HepG2 (cell line): Measurements from ENCODE around the gene CD79A. TPM values are rescaled to one million over a fixed set of nuclear protein-coding genes. Genes with fewer than 3 reads are reported as not detected.
A peak's percentile ranks its signal among the peaks of the same experiment; 100 is the strongest.

ENCODE experiments used
- ATF7 ChIP-seq, 2 experiments: fragments of 450-650 bp in 1 of 2; sonication (generic) in 1 of 2; formaldehyde crosslinking in 1 of 2; IDR thresholded peaks; 2 replicates each; pipeline versions ENCODE4 v1.4.0 to v1.6.1; 2016 to 2020; ENCODE audit warnings: antibody characterized with exemption in 1 of 2, mild to moderate bottlenecking in 1 of 2, missing genetic modification reagents in 1 of 2
- CBFB ChIP-seq: sonication (generic); formaldehyde crosslinking; IDR thresholded peaks from 2 replicates; pipeline ENCODE4 v1.4.0; 2020; ENCODE audit warnings: missing genetic modification reagents
- CREB1 ChIP-seq, 2 experiments: fragments of 450-650 bp in 1 of 2; IDR thresholded peaks; 2 replicates each; pipeline ENCODE4 v1.6.1; 2016 to 2017; ENCODE audit warnings: control low read depth in 1 of 2, mild to moderate bottlenecking in 1 of 2, missing compliant biosample characterization in 1 of 2, missing genetic modification characterization in 1 of 2
- HDAC2 ChIP-seq: sonication (generic); formaldehyde crosslinking; IDR thresholded peaks from 2 replicates; pipeline ENCODE4 v1.4.0; 2020; ENCODE audit warnings: missing genetic modification reagents
- MAZ ChIP-seq, 2 experiments: sonication (generic) in 1 of 2; formaldehyde crosslinking in 1 of 2; IDR thresholded peaks; 2 replicates each; pipeline versions ENCODE4 v1.5.0 to v1.6.1; 2012 to 2020; ENCODE audit warnings: low read depth in 2 of 2, mild to moderate bottlenecking in 2 of 2, borderline replicate concordance in 1 of 2, improper control_type of control experiment in 1 of 2, low read length in 1 of 2, missing genetic modification reagents in 1 of 2, moderate library complexity in 1 of 2
- MTF1 ChIP-seq: sonication (generic); formaldehyde crosslinking; IDR thresholded peaks from 2 replicates; pipeline ENCODE4 v1.5.0; 2020; ENCODE audit warnings: missing genetic modification reagents
- NCOR1 ChIP-seq: fragments of 200-600 bp; sonication (generic); IDR thresholded peaks from 2 replicates; pipeline ENCODE4 v1.7.0; 2017; ENCODE audit warnings: antibody characterized with exemption, low read length, borderline replicate concordance
- NFYB ChIP-seq: sonication (generic); formaldehyde crosslinking; IDR thresholded peaks from 2 replicates; pipeline ENCODE4 v1.4.0; 2020; ENCODE audit warnings: missing genetic modification reagents
- PCBP1 ChIP-seq: fragments of 200-400 bp; formaldehyde crosslinking; IDR thresholded peaks from 2 replicates; pipeline ENCODE4 v1.6.1; 2017; ENCODE audit warnings: mild to moderate bottlenecking, low read depth, low read length, borderline replicate concordance
- SOX6 ChIP-seq, 2 experiments: fragments of 450-650 bp in 1 of 2; sonication (generic) in 1 of 2; formaldehyde crosslinking in 1 of 2; IDR thresholded peaks; 2 replicates each; pipeline versions ENCODE4 v1.4.0 to v1.6.1; 2017 to 2020; ENCODE audit warnings: antibody characterized with exemption in 1 of 2, mild to moderate bottlenecking in 1 of 2, missing genetic modification reagents in 1 of 2
- TOPORS ChIP-seq: sonication (generic); formaldehyde crosslinking; IDR thresholded peaks from 2 replicates; pipeline ENCODE4 v1.8.0; 2023; ENCODE audit warnings: mild to moderate bottlenecking, missing genetic modification reagents
- ZNF275 ChIP-seq: sonication (generic); formaldehyde crosslinking; IDR thresholded peaks from 2 replicates; pipeline ENCODE4 v1.8.0; 2022; ENCODE audit warnings: missing genetic modification reagents, mild to moderate bottlenecking, inconsistent platforms, borderline replicate concordance
- ZNF331 ChIP-seq: sonication (generic); formaldehyde crosslinking; IDR thresholded peaks from 2 replicates; pipeline ENCODE4 v1.4.0; 2020; ENCODE audit warnings: missing genetic modification reagents
- ZNF33A ChIP-seq: sonication (generic); formaldehyde crosslinking; IDR thresholded peaks from 2 replicates; pipeline ENCODE4 v1.5.1; 2020; ENCODE audit warnings: missing genetic modification reagents, mild to moderate bottlenecking, moderate library complexity, borderline replicate concordance
- ZNF367 ChIP-seq: sonication (generic); formaldehyde crosslinking; IDR thresholded peaks from 2 replicates; pipeline ENCODE4 v1.4.0; 2020; ENCODE audit warnings: missing genetic modification reagents, borderline replicate concordance
- ZNF605 ChIP-seq: sonication (generic); formaldehyde crosslinking; IDR thresholded peaks from 2 replicates; pipeline ENCODE4 v1.8.0; 2022; ENCODE audit warnings: mild to moderate bottlenecking, missing genetic modification reagents
- ZNF749 ChIP-seq: sonication (generic); formaldehyde crosslinking; IDR thresholded peaks from 2 replicates; pipeline ENCODE4 v1.8.0; 2022; ENCODE audit warnings: mild to moderate bottlenecking, missing genetic modification reagents, moderate library complexity, borderline replicate concordance
- ZSCAN31 ChIP-seq: sonication (generic); formaldehyde crosslinking; IDR thresholded peaks from 2 replicates; pipeline ENCODE4 v1.5.0; 2020; ENCODE audit warnings: low read depth, mild to moderate bottlenecking, missing genetic modification reagents
- polyA plus RNA-seq, 8 experiments: library from polyadenylated mRNA; depleted of rRNA in 3 of 8; stranded (reverse) in 7 of 8; unstranded in 1 of 8; fragments of >200 nt; fragmentation: Illumina TruSeq in 4 of 8; extraction: Trizol in 4 of 8; gene quantifications; 2 replicates each; pipeline versions ENCODE4 v1.2.1 to v1.2.3, GENCODE V29; 2011 to 2016; ENCODE audit warnings: low read depth in 4 of 8, missing spikeins in 1 of 8, mixed read lengths in 1 of 8; ENCODE audit not compliant: insufficient read depth in 1 of 8
- total RNA-seq, 5 experiments: library from RNA; depleted of rRNA; stranded (reverse); fragments of >200 nt; fragmentation: Illumina TruSeq; extraction: Trizol; gene quantifications; 2 replicates each; pipeline ENCODE4 v1.2.3, GENCODE V29; 2016; ENCODE audit warnings: low read depth in 1 of 5
- TF ChIP-seq, protein P1 (sequence below): sonication (generic); formaldehyde crosslinking; IDR thresholded peaks from 2 replicates; pipeline ENCODE4 v1.5.0; 2020; ENCODE audit warnings: mild to moderate bottlenecking, missing genetic modification reagents, moderate library complexity
- TF ChIP-seq, protein P2 (sequence below): sonication (generic); formaldehyde crosslinking; IDR thresholded peaks from 2 replicates; pipeline ENCODE4 v1.4.0; 2020; ENCODE audit warnings: missing genetic modification reagents

Gene CD79A
- total and polyA plus RNA-seq, 2 of the 13 experiments (the other 11 are each of a cell fraction or from before 2014, with no cell fraction given) = 0.24 to 0.33 TPM

DNA sequence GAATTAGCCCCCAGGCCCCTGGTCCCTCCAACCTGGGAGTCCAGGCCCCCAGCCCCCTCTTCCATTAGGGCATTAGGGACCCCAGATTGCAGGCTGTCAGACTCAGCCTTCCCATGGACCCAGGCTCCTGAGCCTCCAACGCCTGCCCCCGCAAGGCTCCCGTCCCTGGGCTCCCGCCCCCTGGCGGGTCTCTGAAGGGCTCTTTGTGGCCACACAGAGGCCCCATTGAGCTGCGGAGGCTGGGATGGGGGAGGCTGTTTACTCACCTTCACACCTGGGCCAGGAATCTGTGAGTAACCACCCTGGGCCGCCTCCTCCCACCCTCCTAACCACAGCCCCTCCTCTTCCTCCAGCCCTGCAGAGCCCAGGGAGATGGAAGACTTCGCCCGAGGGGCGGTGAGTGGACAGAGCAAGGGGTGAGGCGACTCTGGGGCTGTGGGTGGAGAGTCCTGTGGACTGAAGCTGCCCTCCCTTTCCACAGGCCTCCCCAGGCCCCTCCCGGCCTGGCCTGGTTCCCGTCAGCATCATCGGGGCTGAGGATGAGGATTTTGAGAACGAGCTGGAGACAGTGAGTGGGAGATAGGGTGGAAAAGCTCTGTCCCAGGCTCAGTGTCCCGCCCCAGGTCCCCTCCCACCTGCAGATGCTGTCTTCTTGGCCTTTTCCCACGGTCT, 10.8 kb downstream of the CD79A start (continued):
- TF ChIP-seq, protein P1, sequence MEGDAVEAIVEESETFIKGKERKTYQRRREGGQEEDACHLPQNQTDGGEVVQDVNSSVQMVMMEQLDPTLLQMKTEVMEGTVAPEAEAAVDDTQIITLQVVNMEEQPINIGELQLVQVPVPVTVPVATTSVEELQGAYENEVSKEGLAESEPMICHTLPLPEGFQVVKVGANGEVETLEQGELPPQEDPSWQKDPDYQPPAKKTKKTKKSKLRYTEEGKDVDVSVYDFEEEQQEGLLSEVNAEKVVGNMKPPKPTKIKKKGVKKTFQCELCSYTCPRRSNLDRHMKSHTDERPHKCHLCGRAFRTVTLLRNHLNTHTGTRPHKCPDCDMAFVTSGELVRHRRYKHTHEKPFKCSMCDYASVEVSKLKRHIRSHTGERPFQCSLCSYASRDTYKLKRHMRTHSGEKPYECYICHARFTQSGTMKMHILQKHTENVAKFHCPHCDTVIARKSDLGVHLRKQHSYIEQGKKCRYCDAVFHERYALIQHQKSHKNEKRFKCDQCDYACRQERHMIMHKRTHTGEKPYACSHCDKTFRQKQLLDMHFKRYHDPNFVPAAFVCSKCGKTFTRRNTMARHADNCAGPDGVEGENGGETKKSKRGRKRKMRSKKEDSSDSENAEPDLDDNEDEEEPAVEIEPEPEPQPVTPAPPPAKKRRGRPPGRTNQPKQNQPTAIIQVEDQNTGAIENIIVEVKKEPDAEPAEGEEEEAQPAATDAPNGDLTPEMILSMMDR = peak; percentile 90
- no peak for TF ChIP-seq NFYB (CRISPR knock-in tag)
- no peak for TF ChIP-seq ATF7 (IDR thresholded peaks at IDR 0.05)
- TF ChIP-seq ATF7 (CRISPR knock-in tag; IDR thresholded peaks at IDR 0.05) = no peak
- no peak for TF ChIP-seq ZSCAN31
- peak; percentile 78 for TF ChIP-seq ZNF605 (CRISPR knock-in tag)
- TF ChIP-seq, protein P2, sequence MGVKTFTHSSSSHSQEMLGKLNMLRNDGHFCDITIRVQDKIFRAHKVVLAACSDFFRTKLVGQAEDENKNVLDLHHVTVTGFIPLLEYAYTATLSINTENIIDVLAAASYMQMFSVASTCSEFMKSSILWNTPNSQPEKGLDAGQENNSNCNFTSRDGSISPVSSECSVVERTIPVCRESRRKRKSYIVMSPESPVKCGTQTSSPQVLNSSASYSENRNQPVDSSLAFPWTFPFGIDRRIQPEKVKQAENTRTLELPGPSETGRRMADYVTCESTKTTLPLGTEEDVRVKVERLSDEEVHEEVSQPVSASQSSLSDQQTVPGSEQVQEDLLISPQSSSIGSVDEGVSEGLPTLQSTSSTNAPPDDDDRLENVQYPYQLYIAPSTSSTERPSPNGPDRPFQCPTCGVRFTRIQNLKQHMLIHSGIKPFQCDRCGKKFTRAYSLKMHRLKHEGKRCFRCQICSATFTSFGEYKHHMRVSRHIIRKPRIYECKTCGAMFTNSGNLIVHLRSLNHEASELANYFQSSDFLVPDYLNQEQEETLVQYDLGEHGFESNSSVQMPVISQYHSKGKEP (CRISPR knock-in tag) = no peak
- no peak for TF ChIP-seq MTF1 (CRISPR knock-in tag)
- TF ChIP-seq CBFB (CRISPR knock-in tag) = peak; percentile 98
- no peak for TF ChIP-seq ZNF367
- peak; percentile 64 for TF ChIP-seq PCBP1
- no peak; the same call in 1 of the 2 replicates for TF ChIP-seq NCOR1
- peak; percentile 50 for TF ChIP-seq HDAC2 (CRISPR knock-in tag)
- no peak for TF ChIP-seq SOX6 (IDR thresholded peaks at IDR 0.05)
- TF ChIP-seq SOX6 (CRISPR knock-in tag; IDR thresholded peaks at IDR 0.05) = peak; percentile 80
- TF ChIP-seq TOPORS (CRISPR knock-in tag) = no peak; the same call in 1 of the 2 replicates
- TF ChIP-seq CREB1 (IDR thresholded peaks at IDR 0.05) = no peak
- peak; percentile 53; the same call in 1 of the 2 replicates for TF ChIP-seq CREB1 (CRISPR knock-in tag; IDR thresholded peaks at IDR 0.05)
- no peak for TF ChIP-seq ZNF33A (CRISPR knock-in tag)
- TF ChIP-seq ZNF275 (CRISPR knock-in tag) = no peak
- TF ChIP-seq ZNF749 (CRISPR knock-in tag) = no peak; the same call in 1 of the 2 replicates
- TF ChIP-seq MAZ (IDR thresholded peaks at IDR 0.05; ENCODE audit: borderline replicate concordance, low read depth, low read length) = peak; percentile 89
- TF ChIP-seq MAZ (CRISPR knock-in tag; IDR thresholded peaks at IDR 0.05; ENCODE audit: low read depth) = peak; percentile 82
- peak; percentile 86 for TF ChIP-seq ZNF331 (CRISPR knock-in tag)
